AG04449 (cell line): ENCODE measurements around the gene MRAS.
"Not testable (repeated sequence)": the region's sequence is repeated elsewhere in the genome, so short reads cannot be mapped to it uniquely, and the experiment has no call there.

ENCODE experiments used
- CTCF ChIA-PET: fragments of 350-600 bp; formaldehyde crosslinking; extraction: SDS; loops from one replicate; lab custom pipeline; 2021; ENCODE audit warnings: antibody characterized with exemption; lab: Yijun Ruan, JAX
- POLR2A ChIA-PET: fragments of 400-600, 350-600 bp; formaldehyde crosslinking; extraction: SDS; loops from one replicate; lab custom pipeline; 2020; ENCODE audit warnings: antibody characterized with exemption, inconsistent platforms; lab: Yijun Ruan, JAX
- DNase-seq: peaks from one replicate; pipeline ENCODE4 v3.0.0-alpha.2; 2010; ENCODE audit warnings: low read depth, low spot score
- H3K4me3 ChIP-seq: 2 replicates; pipeline ENCODE4 v1.5.1; 2011; ENCODE audit warnings: low read depth, mild to moderate bottlenecking, control low read depth, low read length
- CTCF ChIP-seq: IDR thresholded peaks from one replicate; pipeline ENCODE4 v1.5.1; 2011; ENCODE audit warnings: mild to moderate bottlenecking, moderate library complexity, low read length, control low read depth, inconsistent platforms; ENCODE audit not compliant: insufficient read depth; ENCODE audit errors: missing control alignments

Gene MRAS

GRCh38 chr3:138408751-138409570 lies 60.6 kb downstream of the MRAS start:
- ChIA-PET POLR2A (no interaction called here), CTCF (interaction anchor here (0.7 to 13.5 kb wide), 4 partner anchors 11 to 515 kb away, joined by 3 to 170 read pairs (median 5); no protein-coding TSS in a partner anchor)
- no peak for TF ChIP-seq CTCF
- no peak overlapping the region for H3K4me3 ChIP-seq
- no peak for DNase-seq

- no peak for DNase-seq
- H3K4me3 ChIP-seq, result no peak overlapping the region
- no peak for TF ChIP-seq CTCF
- ChIA-PET CTCF (interaction anchor here (1.1 to 13.5 kb wide), 8 partner anchors 9 to 510 kb away, joined by 3 to 170 read pairs (median 7); partner anchors contain the start of gene CEP70), POLR2A (interaction anchor here (0.5 to 1.0 kb wide), 2 partner anchors 27 to 157 kb away, joined by 3 to 4 read pairs; no protein-coding TSS in a partner anchor)
Measured at GRCh38 chr3:138412821-138413551, 64.6 kb downstream of the MRAS start.

- H3K4me3 ChIP-seq, DNase-seq, POLR2A ChIA-PET: not testable (repeated sequence)
- CTCF ChIA-PET, result interaction anchor here (0.7 to 11.7 kb wide), 19 partner anchors 7 to 820 kb away, joined by 3 to 170 read pairs (median 13); partner anchors contain the start of gene NME9
Measured at GRCh38 chr3:138416236-138416635, 67.9 kb downstream of the MRAS start.

- TF ChIP-seq CTCF, result peak; percentile 96
- POLR2A ChIA-PET, result no interaction called here
- CTCF ChIA-PET, result interaction anchor here (0.6 to 11.7 kb wide), 64 partner anchors 8 to 913 kb away, joined by 3 to 170 read pairs (median 4); partner anchors contain the start of genes ARMC8, CEP70, DBR1 and ESYT3
- H3K4me3 ChIP-seq, result no peak overlapping the region
- no peak for DNase-seq
Measured at GRCh38 chr3:138417559-138417982, 69.2 kb downstream of the MRAS start.

- no peak for DNase-seq
- H3K4me3 ChIP-seq, result no peak overlapping the region
- POLR2A ChIA-PET, result no interaction called here
- CTCF ChIA-PET, result interaction anchor here (0.9 to 11.7 kb wide), 24 partner anchors 10 to 911 kb away, joined by 3 to 170 read pairs (median 11); partner anchors contain the start of genes ESYT3, MRAS and NME9
- no peak for TF ChIP-seq CTCF
Measured at GRCh38 chr3:138418601-138419206, 70.3 kb downstream of the MRAS start.

- no peak for TF ChIP-seq CTCF
- ChIA-PET CTCF (interaction anchor here (1.3 to 11.7 kb wide), 4 partner anchors 14 to 492 kb away, joined by 3 to 170 read pairs (median 6); no protein-coding TSS in a partner anchor), POLR2A (no interaction called here)
Measured at GRCh38 chr3:138423316-138423715, 74.9 kb downstream of the MRAS start.

More at GRCh38 chr3:138423316-138423715, 74.9 kb downstream of the MRAS start:
- no peak for DNase-seq
- H3K4me3 ChIP-seq, result no peak overlapping the region
